ENCODE measurements around the gene IFNA10.

IFNA10 gene

GRCh38 chr9:21165516-21165915 is 41.4 kb downstream of the IFNA10 start:
- TF ChIP-seq NFIC (IDR thresholded peaks at IDR 0.05): no peak

DNA sequence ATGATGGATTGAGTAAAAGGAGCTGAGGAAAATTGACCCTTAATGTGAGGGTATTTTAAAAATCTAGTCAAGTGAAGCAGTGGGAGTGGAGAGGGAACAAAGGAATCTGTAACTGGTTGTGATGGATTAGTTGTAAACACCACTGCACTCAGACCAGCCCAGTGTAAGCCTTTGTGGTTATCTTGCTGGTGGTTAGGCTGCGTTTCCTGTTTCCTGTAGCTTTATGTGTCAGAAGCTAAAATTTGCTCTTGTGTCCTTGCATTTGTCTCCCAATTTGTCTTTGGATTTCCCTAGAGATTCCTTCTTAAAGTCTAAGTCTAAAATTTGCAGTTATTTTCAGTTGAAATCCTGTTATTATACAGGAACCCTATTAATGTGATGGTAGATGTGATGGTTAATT is 46.8 kb downstream of the IFNA10 start:
- no peak for TF ChIP-seq TCF12 (IDR thresholded peaks at IDR 0.05; ENCODE audit: low read depth)
- TF ChIP-seq YY1 (IDR thresholded peaks at IDR 0.05; ENCODE audit: low read depth): no peak
- no peak for TF ChIP-seq CEBPB (IDR thresholded peaks at IDR 0.05)
- no peak for TF ChIP-seq REST (IDR thresholded peaks at IDR 0.05; ENCODE audit: low read depth)
- no peak for TF ChIP-seq FOXM1 (IDR thresholded peaks at IDR 0.05; ENCODE audit: borderline replicate concordance, low read depth)
- no peak for TF ChIP-seq EP300 (IDR thresholded peaks at IDR 0.05; ENCODE audit: borderline replicate concordance)
- no peak for TF ChIP-seq ZBTB7A (IDR thresholded peaks at IDR 0.05; ENCODE audit: low read depth)
- no peak for TF ChIP-seq USF1 (IDR thresholded peaks at IDR 0.05)

Data from Ishikawa (cell line).